ENCODE results near the gene VENTX. TPM values are rescaled to one million over a fixed set of nuclear protein-coding genes. Genes with fewer than 3 reads are reported as not detected.

The VENTX gene
- total and polyA plus RNA-seq, 10 of the 15 experiments (the other 5 are each of a cell fraction or from before 2014, with no cell fraction given) = 0.05 TPM; not detected in 9

- no peak overlapping the region for H3K4me2 ChIP-seq (ENCODE audit: control insufficient read depth, insufficient read depth)
- DNase-seq (ENCODE audit: low read depth, low spot score) (no peak), ATAC-seq (no peak), FAIRE-seq (no peak)
- intact Hi-C loops (cut with micrococcal nuclease; ENCODE audit: unreplicated experiment) (no loop called here), in situ Hi-C loops (cut with MboI) (no loop called here)
- no TSS peak for BruUV-seq (replicated peaks)
- H4K20me1 ChIP-seq (ENCODE audit: control insufficient read depth, insufficient read depth) = no peaks in the 10 kb centered on the region
- H2AFZ ChIP-seq (ENCODE audit: control insufficient read depth, low read depth, low read length) = no peak overlapping the region
- H3K9ac ChIP-seq (ENCODE audit: control insufficient read depth, insufficient read depth, low read length) = no peak overlapping the region
- H3K27ac ChIP-seq (ENCODE audit: control insufficient read depth, insufficient read depth) = no peak overlapping the region
- SMC1A ChIA-PET (ENCODE audit: uncharacterized antibody, unreplicated experiment) = no interaction called here
- RAD21 ChIA-PET (ENCODE audit: unreplicated experiment) = no interaction called here
- POLR2A ChIA-PET = no interaction called here
- no peak overlapping the region for H3K4me3 ChIP-seq
- H3K27me3 ChIP-seq (replicated peaks in 1 of 2; ENCODE audit: control insufficient read depth in 2 of 2, insufficient read depth in 2 of 2, low read length in 1 of 2) = no peaks in the 10 kb centered on the region
- no peaks in the 10 kb centered on the region for H3K36me3 ChIP-seq (ENCODE audit: control insufficient read depth in 2 of 2, insufficient read depth in 2 of 2, low read length in 1 of 2)
- H3K4me1 ChIP-seq (ENCODE audit: control insufficient read depth, insufficient read depth, low read length) = peaks cover 2% of the 10 kb centered on the region
- WGBS (ENCODE audit: insufficient coverage, insufficient replicate concordance, low lambda C conversion rate, missing lambda C conversion rate) = 80% methylated on average over 1 of the region's 12 CpGs
- CTCF ChIA-PET = no interaction called here
- H3K9me3 ChIP-seq (replicated peaks; ENCODE audit: control insufficient read depth, insufficient read depth, low read length) = no peaks in the 10 kb centered on the region
- no peaks in the 10 kb centered on the region for H3K79me2 ChIP-seq (ENCODE audit: control insufficient read depth, insufficient read depth, low read length)
- TF ChIP-seq SIN3A (IDR thresholded peaks at IDR 0.05; ENCODE audit: low read depth, low read length) = no peak
- no peak for TF ChIP-seq ZBED1 (IDR thresholded peaks at IDR 0.05; ENCODE audit: borderline replicate concordance)
- TF ChIP-seq SPI1 (IDR thresholded peaks at IDR 0.05; ENCODE audit: borderline replicate concordance, insufficient read depth, low read depth, low read length) = no peak
- TF ChIP-seq HDGF (IDR thresholded peaks at IDR 0.05) = no peak
- no peak for TF ChIP-seq NKRF (conservative IDR thresholded peaks at IDR 0.05)
- TF ChIP-seq ZBTB4 (CRISPR knock-in tag; IDR thresholded peaks at IDR 0.05) = no peak
- TF ChIP-seq PAX8 (IDR thresholded peaks at IDR 0.05) = no peak
- no peak for TF ChIP-seq FOXM1 (IDR thresholded peaks at IDR 0.05; ENCODE audit: low read depth, low read length)
- no peak for TF ChIP-seq PML (IDR thresholded peaks at IDR 0.05; ENCODE audit: low read length)
- TF ChIP-seq RAD51 (IDR thresholded peaks at IDR 0.05) = no peak
- TF ChIP-seq NFXL1 (IDR thresholded peaks at IDR 0.05; ENCODE audit: borderline replicate concordance) = no peak
- TF ChIP-seq SREBF2 (IDR thresholded peaks at IDR 0.05; ENCODE audit: low read length) = no peak
- no peak for TF ChIP-seq E2F8 (IDR thresholded peaks at IDR 0.05; ENCODE audit: low read depth, partially characterized antibody)
These were observed 14.5 kb downstream of the VENTX start for GRCh38 chr10:133252223-133252552.
